H1 (cell line): ENCODE results near the gene PRODH2. TPM values are rescaled to one million over a fixed set of nuclear protein-coding genes. Genes with fewer than 3 reads are reported as not detected.

Experiments
- CTCF ChIA-PET: fragments of 300-600 bp; sonication (Branson Sonifier 250); formaldehyde crosslinking; loops from one replicate; lab custom pipeline; 2021; ENCODE audit not compliant: partially characterized antibody; lab: Charles Lee
- POLR2A ChIA-PET: fragments of 300-600 bp; sonication (Branson Sonifier 250); formaldehyde crosslinking; loops from one replicate; lab custom pipeline; 2021; ENCODE audit warnings: inconsistent platforms; ENCODE audit not compliant: partially characterized antibody; lab: Charles Lee
- DNase-seq, 2 experiments: peaks; one replicate each; pipeline versions ENCODE4 v3.0.0 to v3.0.0-alpha.2; 2010 to 2022; ENCODE audit warnings: low spot score in 2 of 2, low read depth in 1 of 2, mixed read lengths in 1 of 2
- FAIRE-seq: peaks from 2 replicates; lab custom pipeline; 2011; peaks lifted over from hg19 to GRCh38; lab: Jason Lieb, UNC
- H2AFZ ChIP-seq: 2 replicates; pipeline ENCODE4 v1.8.1; 2012; ENCODE audit warnings: low read length, inconsistent platforms
- H2AK5ac ChIP-seq: 2 replicates; pipeline ENCODE4 v1.6.1; 2013; ENCODE audit warnings: low read depth, low read length
- H2BK120ac ChIP-seq: replicated peaks from 2 replicates; pipeline ENCODE3; 2013; ENCODE audit warnings: low read depth, low read length, inconsistent platforms
- H2BK12ac ChIP-seq: 2 replicates; pipeline ENCODE4 v1.6.1; 2013; ENCODE audit warnings: low read depth, low read length
- H2BK15ac ChIP-seq: 2 replicates; pipeline ENCODE4 v1.6.1; 2013; ENCODE audit warnings: low read length
- H2BK20ac ChIP-seq: 2 replicates; pipeline ENCODE4 v1.6.1; 2013; ENCODE audit warnings: low read length
- H2BK5ac ChIP-seq: 2 replicates; pipeline ENCODE4 v1.6.1; 2013; ENCODE audit warnings: low read depth, low read length
- H3K14ac ChIP-seq: 2 replicates; pipeline ENCODE4 v1.6.1; 2013; ENCODE audit warnings: inconsistent platforms; ENCODE audit not compliant: insufficient read length
- H3K18ac ChIP-seq: 2 replicates; pipeline ENCODE4 v1.6.1; 2013; ENCODE audit warnings: low read length; ENCODE audit errors: extremely low read depth
- H3K23ac ChIP-seq: 2 replicates; pipeline ENCODE4 v1.6.1; 2013; ENCODE audit warnings: inconsistent platforms; ENCODE audit not compliant: insufficient read length
- H3K23me2 ChIP-seq: 2 replicates; pipeline ENCODE4 v1.6.1; 2013; ENCODE audit warnings: low read depth, low read length
- H3K27ac ChIP-seq: 2 replicates; pipeline ENCODE4 v1.6.1; 2011; ENCODE audit warnings: low read depth, low read length, inconsistent platforms
- H3K27me3 ChIP-seq, 4 experiments: replicated peaks in 1 of 4; 1 replicate in 1 of 4; 2 replicates in 3 of 4; pipeline versions ENCODE4 v1.6.1 to v1.8.1; 2011 to 2013; ENCODE audit warnings: low read length in 3 of 4, mild to moderate bottlenecking in 3 of 4, inconsistent platforms in 2 of 4, mixed read lengths in 2 of 4, moderate library complexity in 1 of 4; ENCODE audit not compliant: control insufficient read depth in 3 of 4, insufficient read depth in 3 of 4; ENCODE audit errors: extremely low read depth in 1 of 4
- H3K36me3 ChIP-seq, 4 experiments: 2 replicates each; pipeline versions ENCODE4 v1.6.1 to v1.8.1; 2011 to 2013; ENCODE audit warnings: mild to moderate bottlenecking in 4 of 4, low read length in 3 of 4, moderate library complexity in 2 of 4, control low read depth in 1 of 4, inconsistent platforms in 1 of 4; ENCODE audit not compliant: insufficient read depth in 4 of 4, control insufficient read depth in 2 of 4
- H3K4ac ChIP-seq: replicated peaks from 2 replicates; pipeline ENCODE3; 2013; ENCODE audit warnings: low read length, low read depth, mixed read lengths, inconsistent platforms; ENCODE audit not compliant: insufficient read length
- H3K4me1 ChIP-seq, 4 experiments: replicated peaks in 1 of 4; 1 replicate in 1 of 4; 2 replicates in 3 of 4; pipeline versions ENCODE4 v1.6.1 to v1.8.1; 2011 to 2013; ENCODE audit warnings: low read length in 3 of 4, inconsistent platforms in 2 of 4, mixed read lengths in 1 of 4; ENCODE audit not compliant: insufficient read depth in 4 of 4, control insufficient read depth in 3 of 4
- H3K4me2 ChIP-seq, 2 experiments: 2 replicates each; pipeline versions ENCODE4 v1.6.1 to v1.8.1; 2011 to 2013; ENCODE audit warnings: low read depth in 2 of 2, low read length in 2 of 2, control low read depth in 1 of 2, inconsistent platforms in 1 of 2, mild to moderate bottlenecking in 1 of 2; ENCODE audit not compliant: insufficient read depth in 1 of 2
- H3K4me3 ChIP-seq, 4 experiments: fragments of 200-600, 300-600 bp in 1 of 4; sonication (generic), shearing (Covaris generic), sonication (Bioruptor Twin) in 1 of 4; 2 replicates each; pipeline versions ENCODE4 v1.5.1 to v1.8.1; 2011 to 2016; ENCODE audit warnings: low read length in 4 of 4, low read depth in 3 of 4, control low read depth in 2 of 4, inconsistent platforms in 2 of 4, mild to moderate bottlenecking in 2 of 4, mixed read lengths in 1 of 4, moderate library complexity in 1 of 4; ENCODE audit not compliant: insufficient read depth in 2 of 4; ENCODE audit errors: extremely low read depth in 1 of 4
- H3K56ac ChIP-seq: replicated peaks from 2 replicates; pipeline ENCODE3; 2013; ENCODE audit warnings: low read depth, mild to moderate bottlenecking, mixed read lengths, low read length, inconsistent platforms; ENCODE audit not compliant: insufficient read length
- H3K79me1 ChIP-seq: 2 replicates; pipeline ENCODE4 v1.6.1; 2013; ENCODE audit warnings: low read depth, low read length, control low read depth
- H3K79me2 ChIP-seq, 2 experiments: 2 replicates each; pipeline versions ENCODE4 v1.6.1 to v1.8.1; 2012 to 2013; ENCODE audit warnings: low read length in 2 of 2, mild to moderate bottlenecking in 2 of 2, inconsistent platforms in 1 of 2; ENCODE audit not compliant: insufficient read depth in 2 of 2, control insufficient read depth in 1 of 2
- H3K9ac ChIP-seq, 4 experiments: replicated peaks in 1 of 4; 1 replicate in 1 of 4; 2 replicates in 3 of 4; pipeline versions ENCODE4 v1.6.1 to v1.8.1; 2011 to 2013; ENCODE audit warnings: low read depth in 3 of 4, low read length in 3 of 4, control low read depth in 2 of 4, mild to moderate bottlenecking in 2 of 4, moderate library complexity in 2 of 4, inconsistent platforms in 1 of 4; ENCODE audit errors: extremely low read depth in 1 of 4
- H3K9me3 ChIP-seq, 2 experiments: 2 replicates each; pipeline versions ENCODE4 v1.6.1 to v1.8.1; 2012 to 2013; ENCODE audit warnings: mild to moderate bottlenecking in 2 of 2, moderate library complexity in 2 of 2, control low read depth in 1 of 2, inconsistent platforms in 1 of 2, low read depth in 1 of 2, low read length in 1 of 2, mixed read lengths in 1 of 2; ENCODE audit not compliant: insufficient read depth in 2 of 2
- H4K20me1 ChIP-seq, 2 experiments: replicated peaks in 1 of 2; 2 replicates each; pipeline versions ENCODE3 to v1.8.1; 2011 to 2013; ENCODE audit warnings: inconsistent platforms in 2 of 2, low read length in 2 of 2, mild to moderate bottlenecking in 1 of 2; ENCODE audit not compliant: insufficient read depth in 2 of 2, control insufficient read depth in 1 of 2
- H4K5ac ChIP-seq: 2 replicates; pipeline ENCODE4 v1.6.1; 2013; ENCODE audit warnings: low read length, low read depth, mixed read lengths, inconsistent platforms; ENCODE audit not compliant: insufficient read length
- H4K8ac ChIP-seq: 2 replicates; pipeline ENCODE4 v1.8.0; 2013; ENCODE audit warnings: mild to moderate bottlenecking, moderate library complexity, low read length, inconsistent platforms; ENCODE audit not compliant: insufficient read depth; ENCODE audit errors: extremely low read depth
- H4K91ac ChIP-seq: replicated peaks from 2 replicates; pipeline ENCODE3; 2013; ENCODE audit warnings: low read length, mixed read lengths, inconsistent platforms; ENCODE audit not compliant: insufficient read length
- FOSL1 ChIP-seq: IDR thresholded peaks from 2 replicates; pipeline ENCODE4 v1.6.1; 2011; ENCODE audit warnings: mild to moderate bottlenecking, low read depth, low read length, moderate library complexity; ENCODE audit not compliant: insufficient read depth
- MAFK ChIP-seq: IDR thresholded peaks from 2 replicates; pipeline ENCODE4 v1.6.1; 2012; ENCODE audit warnings: low read depth, mild to moderate bottlenecking, improper control_type of control experiment, low read length
- RXRA ChIP-seq: IDR thresholded peaks from 2 replicates; pipeline ENCODE4 v1.6.1; 2011; ENCODE audit warnings: low read depth, mild to moderate bottlenecking, low read length, moderate library complexity; ENCODE audit not compliant: insufficient read depth
- TAF1 ChIP-seq: IDR thresholded peaks from 2 replicates; pipeline ENCODE4 v1.6.1; 2011; ENCODE audit warnings: mild to moderate bottlenecking, low read depth, low read length
- WGBS, 2 experiments: shearing (Covaris generic) in 1 of 2; methylation state at CpG; one replicate each; pipeline versions ENCODE4 v1.1.6 to v1.1.7; 2013 to 2015; ENCODE audit warnings: low lambda C conversion rate in 2 of 2, mixed read lengths in 2 of 2, inconsistent platforms in 1 of 2, low coverage in 1 of 2, missing lambda C conversion rate in 1 of 2; ENCODE audit not compliant: insufficient replicate concordance in 2 of 2, insufficient coverage in 1 of 2, insufficient read length in 1 of 2; ENCODE audit errors: extremely low coverage in 1 of 2, missing lambda C conversion rate in 1 of 2; 5-methylcytosine and 5-hydroxymethylcytosine counted together
- polyA plus RNA-seq, 7 experiments: library from polyadenylated mRNA; depleted of rRNA in 3 of 7; stranded (reverse) in 5 of 7; unstranded in 2 of 7; fragments of >200 nt in 5 of 7; fragments of 200-250 nt in 2 of 7; gene quantifications; 1 replicate in 5 of 7; 2 replicates in 1 of 7; 4 replicates in 1 of 7; pipeline versions ENCODE4 v1.2.1 to v1.2.3, GENCODE V29; 2011 to 2013; ENCODE audit warnings: missing spikeins in 2 of 7, mixed read lengths in 2 of 7
- total RNA-seq: library from RNA; stranded (reverse); fragmentation: NEBNext Ultra II Directional; extraction: Animal tissue kit (Norgen Biotek cat#: 25700); gene quantifications from 2 replicates; pipeline ENCODE4 v1.2.1, GENCODE V29; 2021
- TF ChIP-seq, protein P1 (sequence below): IDR thresholded peaks from 2 replicates; pipeline ENCODE4 v1.6.1; 2011; ENCODE audit warnings: low read depth, mild to moderate bottlenecking, low read length; ENCODE audit not compliant: insufficient read depth
- TF ChIP-seq, protein P2 (sequence below): IDR thresholded peaks from 2 replicates; pipeline ENCODE4 v1.6.1; 2011; ENCODE audit warnings: low read length, improper control_type of control experiment
- TF ChIP-seq, protein P3 (sequence below), 3 experiments: IDR thresholded peaks; 1 replicate in 2 of 3; 2 replicates in 1 of 3; pipeline versions ENCODE4 v1.5.1 to v1.6.1; 2011; ENCODE audit warnings: low read length in 3 of 3, mild to moderate bottlenecking in 3 of 3, inconsistent platforms in 2 of 3, low read depth in 1 of 3, moderate library complexity in 1 of 3; ENCODE audit not compliant: insufficient read depth in 1 of 3; ENCODE audit errors: control extremely low read depth in 1 of 3

PRODH2 gene
- total and polyA plus RNA-seq, 2 of the 8 experiments (the other 6 are each of a cell fraction or from before 2014, with no cell fraction given), result not detected

DNA sequence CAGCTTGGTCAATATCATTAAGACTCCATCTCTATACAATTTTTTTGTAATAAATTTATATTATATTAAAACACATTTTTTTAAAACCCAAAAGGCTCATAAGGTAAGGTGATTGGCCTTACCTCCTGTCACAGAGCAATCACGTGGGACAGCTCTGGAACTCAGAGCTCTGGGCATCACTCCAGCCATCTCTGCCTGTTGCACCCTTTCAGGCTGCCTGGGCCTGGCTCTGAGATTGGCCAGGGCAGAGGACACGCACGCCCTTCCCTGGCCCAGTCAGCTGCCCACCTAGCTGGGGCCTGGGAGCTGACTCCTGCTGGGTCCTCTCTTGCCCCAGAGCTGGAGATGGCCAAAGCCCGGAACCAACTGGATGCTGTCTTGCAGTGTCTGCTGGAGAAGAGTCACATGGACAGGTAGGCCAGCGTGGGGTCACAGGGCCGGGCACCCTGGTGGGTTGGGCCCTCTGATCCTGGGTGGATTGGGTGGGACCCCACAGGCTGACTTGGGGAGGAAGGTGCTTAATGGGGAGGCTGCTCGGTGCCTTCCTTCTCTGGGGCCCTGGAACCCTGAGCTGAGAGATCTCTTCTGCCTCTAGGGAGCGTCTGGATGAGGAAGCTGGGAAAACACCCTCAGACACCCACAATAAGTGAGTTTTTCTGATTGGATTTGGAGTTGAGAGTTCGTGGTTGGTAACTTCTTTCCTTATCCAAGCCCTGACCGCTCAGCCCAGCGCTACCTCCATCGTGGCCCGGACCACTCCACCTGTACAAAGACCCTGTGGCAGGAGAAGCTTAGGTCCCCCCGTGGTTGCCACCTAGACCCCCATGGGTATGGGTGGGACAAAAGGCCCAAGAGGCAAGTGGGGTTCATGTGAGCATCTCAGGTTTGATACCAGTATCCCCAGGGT lies 60.6 kb downstream of the PRODH2 start:
- Histone ChIP-seq H3K9me3 (no peaks in the 10 kb centered on the region), H3K4ac (no peak overlapping the region), H2BK120ac (no peak overlapping the region), H3K18ac (no peak overlapping the region), H2AFZ (no peak overlapping the region), H3K4me2 (no peak overlapping the region), H4K20me1 (no peaks in the 10 kb centered on the region), H3K27me3 (peaks cover 0 to 17% (median 11%) of the 10 kb centered on the region in 4 experiments; a peak in 5 of 7 replicates), H4K5ac (no peak overlapping the region), H3K79me2 (no peaks in the 10 kb centered on the region), H3K4me3 (no peak overlapping the region), H3K79me1 (no peaks in the 10 kb centered on the region), H3K36me3 (no peaks in the 10 kb centered on the region), H2AK5ac (no peak overlapping the region), H3K4me1 (peaks cover 0 to 15% (median 7%) of the 10 kb centered on the region in 4 experiments; a peak in 5 of 7 replicates), H2BK5ac (no peak overlapping the region), H4K91ac (no peak overlapping the region), H3K23ac (no peak overlapping the region), H3K56ac (no peak overlapping the region), H4K8ac (no peak overlapping the region), H3K9ac (no peak overlapping the region), H3K27ac (no peak overlapping the region), H2BK20ac (no peak overlapping the region), H3K23me2 (peaks cover 16% of the 10 kb centered on the region), H3K14ac (no peak overlapping the region), H2BK15ac (no peak overlapping the region), H2BK12ac (no peak overlapping the region)
- ChIA-PET POLR2A (interaction anchor here (1.0 to 1.5 kb wide), 4 partner anchors 8 to 49 kb away, joined by 3 to 6 read pairs (median 4); no protein-coding TSS in a partner anchor), CTCF (interaction anchor here (1.0 kb wide), 3 partner anchors 10 to 58 kb away, joined by 4 read pairs; partner anchors contain the start of gene IGFLR1)
- WGBS, 2 experiments, result 90% methylated on average over 11 of the region's 14 CpGs; no CpG with 5 or more reads in 1 of the 2 experiments
- FAIRE-seq (no peak), DNase-seq (no peak)
- TF ChIP-seq MAFK, result no peak
- TF ChIP-seq FOSL1, result no peak
- TF ChIP-seq, protein P1, sequence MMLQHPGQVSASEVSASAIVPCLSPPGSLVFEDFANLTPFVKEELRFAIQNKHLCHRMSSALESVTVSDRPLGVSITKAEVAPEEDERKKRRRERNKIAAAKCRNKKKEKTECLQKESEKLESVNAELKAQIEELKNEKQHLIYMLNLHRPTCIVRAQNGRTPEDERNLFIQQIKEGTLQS, result no peak
- no peak for TF ChIP-seq TAF1
- TF ChIP-seq, protein P2, sequence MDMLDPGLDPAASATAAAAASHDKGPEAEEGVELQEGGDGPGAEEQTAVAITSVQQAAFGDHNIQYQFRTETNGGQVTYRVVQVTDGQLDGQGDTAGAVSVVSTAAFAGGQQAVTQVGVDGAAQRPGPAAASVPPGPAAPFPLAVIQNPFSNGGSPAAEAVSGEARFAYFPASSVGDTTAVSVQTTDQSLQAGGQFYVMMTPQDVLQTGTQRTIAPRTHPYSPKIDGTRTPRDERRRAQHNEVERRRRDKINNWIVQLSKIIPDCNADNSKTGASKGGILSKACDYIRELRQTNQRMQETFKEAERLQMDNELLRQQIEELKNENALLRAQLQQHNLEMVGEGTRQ, result no peak
- TF ChIP-seq, protein P3, sequence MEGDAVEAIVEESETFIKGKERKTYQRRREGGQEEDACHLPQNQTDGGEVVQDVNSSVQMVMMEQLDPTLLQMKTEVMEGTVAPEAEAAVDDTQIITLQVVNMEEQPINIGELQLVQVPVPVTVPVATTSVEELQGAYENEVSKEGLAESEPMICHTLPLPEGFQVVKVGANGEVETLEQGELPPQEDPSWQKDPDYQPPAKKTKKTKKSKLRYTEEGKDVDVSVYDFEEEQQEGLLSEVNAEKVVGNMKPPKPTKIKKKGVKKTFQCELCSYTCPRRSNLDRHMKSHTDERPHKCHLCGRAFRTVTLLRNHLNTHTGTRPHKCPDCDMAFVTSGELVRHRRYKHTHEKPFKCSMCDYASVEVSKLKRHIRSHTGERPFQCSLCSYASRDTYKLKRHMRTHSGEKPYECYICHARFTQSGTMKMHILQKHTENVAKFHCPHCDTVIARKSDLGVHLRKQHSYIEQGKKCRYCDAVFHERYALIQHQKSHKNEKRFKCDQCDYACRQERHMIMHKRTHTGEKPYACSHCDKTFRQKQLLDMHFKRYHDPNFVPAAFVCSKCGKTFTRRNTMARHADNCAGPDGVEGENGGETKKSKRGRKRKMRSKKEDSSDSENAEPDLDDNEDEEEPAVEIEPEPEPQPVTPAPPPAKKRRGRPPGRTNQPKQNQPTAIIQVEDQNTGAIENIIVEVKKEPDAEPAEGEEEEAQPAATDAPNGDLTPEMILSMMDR (IDR thresholded peaks at IDR 0.05; ENCODE audit: control extremely low read depth in 1 of 3, insufficient read depth in 1 of 3, low read depth in 1 of 3, low read length in 3 of 3), result no peak
- no peak for TF ChIP-seq RXRA
